ENCODE results near the gene FES. TPM values are rescaled to one million over a fixed set of nuclear protein-coding genes. Genes with fewer than 3 reads are reported as not detected.

Gene FES
- total and polyA plus RNA-seq, 2 of the 13 experiments (the other 11 are each of a cell fraction or from before 2014, with no cell fraction given): 4.0 to 9.5 TPM

DNA sequence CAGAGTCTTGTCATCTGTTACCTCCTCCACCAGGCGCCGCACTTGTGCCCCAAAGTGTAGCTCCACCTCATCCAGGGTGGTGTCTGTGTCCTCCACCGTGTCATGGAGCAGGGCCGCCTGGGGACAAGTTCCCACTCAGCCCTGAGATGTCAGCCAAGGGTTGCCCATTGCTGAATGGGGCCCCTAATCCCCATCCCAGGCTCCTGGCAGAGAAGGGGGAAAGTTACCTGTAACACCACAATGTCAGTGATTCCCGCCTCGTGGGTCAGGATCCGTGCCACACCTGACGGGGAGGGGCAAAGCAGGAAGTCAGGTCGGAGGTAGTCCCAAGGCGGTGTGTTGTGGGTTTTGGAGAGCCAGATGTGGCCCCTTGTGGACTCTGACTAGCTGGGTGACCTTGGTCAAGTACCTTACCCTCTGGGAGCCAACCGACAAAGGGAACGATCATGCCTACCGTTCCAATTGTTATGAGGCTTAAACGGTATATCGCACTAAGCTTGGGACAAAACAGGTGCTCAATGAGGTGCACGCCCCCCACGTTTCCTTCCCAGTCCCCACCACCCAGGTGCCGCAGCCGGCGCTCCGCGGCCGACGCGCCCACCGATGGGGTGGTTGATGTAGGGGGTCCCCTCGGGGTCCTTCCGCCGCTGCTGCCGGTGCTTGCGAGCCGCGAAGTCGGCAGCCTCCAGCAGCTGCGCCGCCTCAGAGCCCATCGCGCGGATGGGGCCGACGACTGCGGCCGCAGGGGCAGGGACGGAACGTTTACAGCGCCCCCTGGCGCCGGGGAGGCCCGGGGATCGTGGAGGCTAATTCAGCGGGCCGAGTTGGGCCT, 47.7 kb downstream of the FES start, which contains the start of gene HDDC3 (continued):
- TF ChIP-seq TAF1 (CRISPR knock-in tag; IDR thresholded peaks at IDR 0.05): peak; percentile 84; the same call in 1 of the 2 replicates
- peak; percentile 69 for TF ChIP-seq SRSF1 (optimal IDR thresholded peaks at IDR 0.05; ENCODE audit: low read depth, low read length)
- no peak for TF ChIP-seq ZNF251 (CRISPR knock-in tag; IDR thresholded peaks at IDR 0.05)
- TF ChIP-seq, protein P1, sequence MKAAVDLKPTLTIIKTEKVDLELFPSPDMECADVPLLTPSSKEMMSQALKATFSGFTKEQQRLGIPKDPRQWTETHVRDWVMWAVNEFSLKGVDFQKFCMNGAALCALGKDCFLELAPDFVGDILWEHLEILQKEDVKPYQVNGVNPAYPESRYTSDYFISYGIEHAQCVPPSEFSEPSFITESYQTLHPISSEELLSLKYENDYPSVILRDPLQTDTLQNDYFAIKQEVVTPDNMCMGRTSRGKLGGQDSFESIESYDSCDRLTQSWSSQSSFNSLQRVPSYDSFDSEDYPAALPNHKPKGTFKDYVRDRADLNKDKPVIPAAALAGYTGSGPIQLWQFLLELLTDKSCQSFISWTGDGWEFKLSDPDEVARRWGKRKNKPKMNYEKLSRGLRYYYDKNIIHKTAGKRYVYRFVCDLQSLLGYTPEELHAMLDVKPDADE (CRISPR knock-in tag; IDR thresholded peaks at IDR 0.05): 0 out of 2 replicates have a peak, but pooled peaks have one; percentile 18
- TF ChIP-seq KDM6A (CRISPR knock-in tag; IDR thresholded peaks at IDR 0.05; ENCODE audit: low read depth): no peak
- TF ChIP-seq ZNF501 (CRISPR knock-in tag; IDR thresholded peaks at IDR 0.05): peak; percentile 84
- peak; percentile 69; the same call in 1 of the 2 replicates for TF ChIP-seq ZNF350 (CRISPR knock-in tag; IDR thresholded peaks at IDR 0.05; ENCODE audit: borderline replicate concordance, low read depth)
- no peak for TF ChIP-seq NCOR1 (IDR thresholded peaks at IDR 0.05; ENCODE audit: borderline replicate concordance, low read length)
- TF ChIP-seq CREB1 (IDR thresholded peaks at IDR 0.05): peak; percentile 46; the same call in 1 of the 2 replicates
- no peak for TF ChIP-seq CREB1 (CRISPR knock-in tag; IDR thresholded peaks at IDR 0.05)
- TF ChIP-seq, protein P2, sequence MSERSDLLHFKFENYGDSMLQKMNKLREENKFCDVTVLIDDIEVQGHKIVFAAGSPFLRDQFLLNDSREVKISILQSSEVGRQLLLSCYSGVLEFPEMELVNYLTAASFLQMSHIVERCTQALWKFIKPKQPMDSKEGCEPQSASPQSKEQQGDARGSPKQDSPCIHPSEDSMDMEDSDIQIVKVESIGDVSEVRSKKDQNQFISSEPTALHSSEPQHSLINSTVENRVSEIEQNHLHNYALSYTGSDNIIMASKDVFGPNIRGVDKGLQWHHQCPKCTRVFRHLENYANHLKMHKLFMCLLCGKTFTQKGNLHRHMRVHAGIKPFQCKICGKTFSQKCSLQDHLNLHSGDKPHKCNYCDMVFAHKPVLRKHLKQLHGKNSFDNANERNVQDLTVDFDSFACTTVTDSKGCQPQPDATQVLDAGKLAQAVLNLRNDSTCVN (CRISPR knock-in tag; IDR thresholded peaks at IDR 0.05; ENCODE audit: borderline replicate concordance): no peak
- no peak for TF ChIP-seq ZFP82 (CRISPR knock-in tag; IDR thresholded peaks at IDR 0.05; ENCODE audit: borderline replicate concordance)
- TF ChIP-seq, protein P3, sequence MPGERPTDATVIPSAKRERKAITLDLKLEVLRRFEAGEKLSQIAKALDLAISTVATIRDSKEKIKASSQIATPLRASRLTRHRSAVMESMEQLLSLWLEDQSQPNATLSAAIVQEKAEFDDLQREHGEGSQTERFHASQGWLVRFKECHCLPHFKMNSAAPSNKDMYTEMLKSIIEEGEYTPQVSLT (CRISPR knock-in tag; IDR thresholded peaks at IDR 0.05; ENCODE audit: borderline replicate concordance, low read depth): no peak
- TF ChIP-seq, protein P4, sequence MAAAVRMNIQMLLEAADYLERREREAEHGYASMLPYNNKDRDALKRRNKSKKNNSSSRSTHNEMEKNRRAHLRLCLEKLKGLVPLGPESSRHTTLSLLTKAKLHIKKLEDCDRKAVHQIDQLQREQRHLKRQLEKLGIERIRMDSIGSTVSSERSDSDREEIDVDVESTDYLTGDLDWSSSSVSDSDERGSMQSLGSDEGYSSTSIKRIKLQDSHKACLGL (CRISPR knock-in tag; IDR thresholded peaks at IDR 0.05): peak; percentile 81
- TF ChIP-seq ZNF253 (CRISPR knock-in tag; IDR thresholded peaks at IDR 0.05; ENCODE audit: borderline replicate concordance): peak; percentile 72; the same call in 1 of the 2 replicates
- TF ChIP-seq JUN (CRISPR knock-in tag; IDR thresholded peaks at IDR 0.05): no peak
- TF ChIP-seq KLF12 (CRISPR knock-in tag; IDR thresholded peaks at IDR 0.05; ENCODE audit: borderline replicate concordance): 0 out of 2 replicates have a peak, but pooled peaks have one; percentile 29
- no peak for TF ChIP-seq NFRKB (IDR thresholded peaks at IDR 0.05)
- peak; percentile 47 for TF ChIP-seq FOSL2 (CRISPR knock-in tag; IDR thresholded peaks at IDR 0.05)
- no peak for TF ChIP-seq ZNF781 (CRISPR knock-in tag; IDR thresholded peaks at IDR 0.05; ENCODE audit: borderline replicate concordance, not compliant biosample characterization)
- TF ChIP-seq, protein P5, sequence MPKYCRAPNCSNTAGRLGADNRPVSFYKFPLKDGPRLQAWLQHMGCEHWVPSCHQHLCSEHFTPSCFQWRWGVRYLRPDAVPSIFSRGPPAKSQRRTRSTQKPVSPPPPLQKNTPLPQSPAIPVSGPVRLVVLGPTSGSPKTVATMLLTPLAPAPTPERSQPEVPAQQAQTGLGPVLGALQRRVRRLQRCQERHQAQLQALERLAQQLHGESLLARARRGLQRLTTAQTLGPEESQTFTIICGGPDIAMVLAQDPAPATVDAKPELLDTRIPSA (CRISPR knock-in tag; IDR thresholded peaks at IDR 0.05; ENCODE audit: borderline replicate concordance): 0 out of 2 replicates have a peak, but pooled peaks have one; percentile 62
- no peak for TF ChIP-seq ZFP41 (CRISPR knock-in tag; IDR thresholded peaks at IDR 0.05; ENCODE audit: borderline replicate concordance)
- TF ChIP-seq U2AF1 (optimal IDR thresholded peaks at IDR 0.05; ENCODE audit: low read depth, low read length): no peak
- TF ChIP-seq, protein P6, sequence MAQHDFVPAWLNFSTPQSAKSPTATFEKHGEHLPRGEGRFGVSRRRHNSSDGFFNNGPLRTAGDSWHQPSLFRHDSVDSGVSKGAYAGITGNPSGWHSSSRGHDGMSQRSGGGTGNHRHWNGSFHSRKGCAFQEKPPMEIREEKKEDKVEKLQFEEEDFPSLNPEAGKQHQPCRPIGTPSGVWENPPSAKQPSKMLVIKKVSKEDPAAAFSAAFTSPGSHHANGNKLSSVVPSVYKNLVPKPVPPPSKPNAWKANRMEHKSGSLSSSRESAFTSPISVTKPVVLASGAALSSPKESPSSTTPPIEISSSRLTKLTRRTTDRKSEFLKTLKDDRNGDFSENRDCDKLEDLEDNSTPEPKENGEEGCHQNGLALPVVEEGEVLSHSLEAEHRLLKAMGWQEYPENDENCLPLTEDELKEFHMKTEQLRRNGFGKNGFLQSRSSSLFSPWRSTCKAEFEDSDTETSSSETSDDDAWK (CRISPR knock-in tag; IDR thresholded peaks at IDR 0.05): no peak

Data from HepG2 (cell line).